GM18873 (cell line): ENCODE measurements around the gene ITPKB.
"Not testable (repeated sequence)": the region's sequence is repeated elsewhere in the genome, so short reads cannot be mapped to it uniquely, and the experiment has no call there.

Source experiments
- ATAC-seq: cut with Tn5 transposase; IDR thresholded peaks from one replicate; pipeline ENCODE4 v1.9.1; 2021; ENCODE audit warnings: mild to moderate bottlenecking, moderate library complexity, moderate number of reproducible peaks; ENCODE audit not compliant: unreplicated experiment, low FRiP score

The ITPKB gene

GRCh38 chr1:226761322-226761721 is 22.2 kb upstream of the ITPKB start:
- ATAC-seq = no peak

- no peak for ATAC-seq
These were observed 15.9 kb upstream of the ITPKB start for GRCh38 chr1:226754793-226755533.

- no peak for ATAC-seq
These were observed 15.0 kb upstream of the ITPKB start for GRCh38 chr1:226754097-226754496.

GRCh38 chr1:226751703-226752102 is 12.6 kb upstream of the ITPKB start:
- no peak for ATAC-seq

- no peak for ATAC-seq
These were observed 12.1 kb upstream of the ITPKB start for GRCh38 chr1:226751214-226751613.

- ATAC-seq = no peak
These were observed 10.4 kb upstream of the ITPKB start for GRCh38 chr1:226749467-226749866.

- ATAC-seq = no peak
These were observed 9.2 kb upstream of the ITPKB start for GRCh38 chr1:226748306-226748705.

GRCh38 chr1:226747519-226748263 is 8.6 kb upstream of the ITPKB start:
- not testable (repeated sequence) for ATAC-seq

GRCh38 chr1:226743259-226743658 is 4.2 kb upstream of the ITPKB start:
- no peak for ATAC-seq

GRCh38 chr1:226741009-226741408 is 1.9 kb upstream of the ITPKB start:
- ATAC-seq = no peak

GRCh38 chr1:226739696-226740065 is 599 bp upstream of the ITPKB start:
- no peak for ATAC-seq

GRCh38 chr1:226738421-226738994 is 574 bp downstream of the ITPKB start:
- ATAC-seq = no peak

GRCh38 chr1:226737819-226738420 is 1.2 kb downstream of the ITPKB start:
- ATAC-seq = no peak

- no peak for ATAC-seq
These were observed 1.9 kb downstream of the ITPKB start for GRCh38 chr1:226736908-226737818.

- ATAC-seq = no peak
These were observed 2.8 kb downstream of the ITPKB start for GRCh38 chr1:226736001-226736907.

GRCh38 chr1:226735576-226735975 is 3.5 kb downstream of the ITPKB start:
- ATAC-seq = no peak

GRCh38 chr1:226734611-226735153 is 4.4 kb downstream of the ITPKB start:
- ATAC-seq = no peak

GRCh38 chr1:226733876-226734275 is 5.2 kb downstream of the ITPKB start:
- ATAC-seq = no peak

- ATAC-seq = no peak
These were observed 5.8 kb downstream of the ITPKB start for GRCh38 chr1:226733304-226733703.
